Measurements from ENCODE around the gene HMOX1. TPM values are rescaled to one million over a fixed set of nuclear protein-coding genes. Genes with fewer than 3 reads are reported as not detected.
A peak's percentile ranks its signal among the peaks of the same experiment; 100 is the strongest.

Gene HMOX1
- total RNA-seq, 3 donors from 2014 or later: 11.5 to 38.6 (median 21.3) TPM

DNA sequence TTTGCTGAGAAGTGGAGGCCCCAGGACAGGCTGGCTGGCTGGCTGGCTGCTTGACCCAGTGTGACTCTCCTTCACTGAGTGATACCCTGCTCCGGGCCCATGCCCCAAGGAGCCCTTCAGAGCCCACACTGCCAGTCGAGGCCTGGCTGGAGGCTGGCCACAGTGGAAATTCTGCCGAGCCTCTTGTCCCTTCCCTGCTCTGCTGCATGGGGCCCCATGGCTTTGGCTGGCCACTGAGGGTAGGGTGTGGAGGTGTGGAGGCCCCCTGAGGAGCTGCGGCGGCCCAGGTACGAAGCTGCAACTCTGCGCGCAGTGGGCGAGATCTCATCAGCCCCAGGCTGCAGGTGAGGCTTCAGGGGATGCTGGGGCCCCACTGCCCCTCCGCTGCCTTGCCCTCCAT is 33.4 kb upstream of the HMOX1 start:
- no peak for TF ChIP-seq POLR2A (IDR thresholded peaks at IDR 0.05)
- TF ChIP-seq, protein P1, sequence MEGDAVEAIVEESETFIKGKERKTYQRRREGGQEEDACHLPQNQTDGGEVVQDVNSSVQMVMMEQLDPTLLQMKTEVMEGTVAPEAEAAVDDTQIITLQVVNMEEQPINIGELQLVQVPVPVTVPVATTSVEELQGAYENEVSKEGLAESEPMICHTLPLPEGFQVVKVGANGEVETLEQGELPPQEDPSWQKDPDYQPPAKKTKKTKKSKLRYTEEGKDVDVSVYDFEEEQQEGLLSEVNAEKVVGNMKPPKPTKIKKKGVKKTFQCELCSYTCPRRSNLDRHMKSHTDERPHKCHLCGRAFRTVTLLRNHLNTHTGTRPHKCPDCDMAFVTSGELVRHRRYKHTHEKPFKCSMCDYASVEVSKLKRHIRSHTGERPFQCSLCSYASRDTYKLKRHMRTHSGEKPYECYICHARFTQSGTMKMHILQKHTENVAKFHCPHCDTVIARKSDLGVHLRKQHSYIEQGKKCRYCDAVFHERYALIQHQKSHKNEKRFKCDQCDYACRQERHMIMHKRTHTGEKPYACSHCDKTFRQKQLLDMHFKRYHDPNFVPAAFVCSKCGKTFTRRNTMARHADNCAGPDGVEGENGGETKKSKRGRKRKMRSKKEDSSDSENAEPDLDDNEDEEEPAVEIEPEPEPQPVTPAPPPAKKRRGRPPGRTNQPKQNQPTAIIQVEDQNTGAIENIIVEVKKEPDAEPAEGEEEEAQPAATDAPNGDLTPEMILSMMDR (IDR thresholded peaks at IDR 0.05): no peak
- TF ChIP-seq POLR2AphosphoS5 (IDR thresholded peaks at IDR 0.05): no peak
- Histone ChIP-seq H3K4me3 (no peak overlapping the region), H3K36me3 (peaks cover under 1% of the 10 kb centered on the region), H3K4me1 (peaks cover 0 to 8% of the 10 kb centered on the region in 2 donors), H3K27ac (no peak overlapping the region), H3K9me3 (no peaks in the 10 kb centered on the region), H3K27me3 (no peaks in the 10 kb centered on the region)
- no peak for DNase-seq (ENCODE audit: low spot score in 2 of 2)
- intact Hi-C loops (cut with DNase I; ENCODE audit: low total_unique reads): loop anchor here (10.0 kb wide), 1 partner anchor 237 kb away; no protein-coding TSS in a partner anchor

DNA sequence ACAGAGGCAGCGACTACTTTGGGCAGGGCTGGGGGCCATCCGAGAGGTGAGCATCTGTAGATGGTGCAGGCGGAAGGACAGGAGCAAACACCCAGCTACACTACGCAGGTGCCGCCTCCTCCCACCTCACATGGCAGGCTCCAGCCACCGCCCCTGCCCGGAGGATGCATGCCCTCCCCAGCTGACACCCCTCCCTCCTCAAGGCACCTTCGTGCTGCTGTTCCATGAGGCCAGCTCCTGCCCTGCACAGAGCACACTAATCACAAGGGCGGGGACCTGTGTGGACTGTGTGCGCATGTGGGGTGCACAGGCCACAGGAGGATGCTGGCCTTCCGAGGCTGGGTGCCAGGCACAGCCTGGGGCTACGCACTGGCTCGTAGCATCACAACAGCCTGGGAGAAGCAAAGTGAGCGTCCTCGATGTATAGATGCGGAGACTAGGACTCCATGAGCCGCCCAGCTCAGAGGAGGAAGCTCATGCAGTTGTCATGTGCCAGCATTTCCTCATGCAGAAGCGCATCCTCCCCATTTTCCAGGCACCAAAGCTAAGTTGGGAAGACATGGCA is 32.8 kb upstream of the HMOX1 start:
- Histone ChIP-seq H3K4me3 (no peak overlapping the region), H3K4me1 (peaks cover 0 to 8% of the 10 kb centered on the region in 2 donors), H3K36me3 (no peaks in the 10 kb centered on the region), H3K27me3 (no peaks in the 10 kb centered on the region), H3K9me3 (no peaks in the 10 kb centered on the region), H3K27ac (no peak overlapping the region)
- DNase-seq (ENCODE audit: low spot score in 2 of 2): no peak
- TF ChIP-seq POLR2AphosphoS5 (IDR thresholded peaks at IDR 0.05) (no peak), POLR2A (IDR thresholded peaks at IDR 0.05) (no peak)
- intact Hi-C loops (cut with DNase I; ENCODE audit: low total_unique reads): loop anchor here (10.0 kb wide), 1 partner anchor 237 kb away; no protein-coding TSS in a partner anchor

DNA sequence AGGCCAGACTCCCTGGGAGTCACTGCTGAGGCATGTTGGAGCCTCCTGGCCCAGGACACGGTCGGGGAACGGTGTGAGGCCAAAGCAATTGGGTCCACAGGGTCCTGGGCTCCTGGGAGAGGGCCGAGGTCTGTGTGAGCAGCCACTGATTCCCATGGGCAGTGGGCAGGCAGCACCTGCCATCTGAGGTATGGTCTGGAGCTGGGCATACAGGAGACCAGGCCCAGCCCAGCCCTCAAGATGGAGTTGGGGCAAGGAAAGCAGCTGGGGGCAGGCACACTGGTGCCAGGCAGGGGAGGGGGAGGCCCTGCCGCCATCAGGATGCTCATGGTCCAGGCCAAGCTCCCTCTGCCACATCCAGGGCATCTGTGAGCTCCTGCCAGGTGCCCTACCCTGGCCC is 32.2 kb upstream of the HMOX1 start:
- no peaks in the 10 kb centered on the region for H3K9me3 ChIP-seq
- peaks cover 0 to 8% of the 10 kb centered on the region in 2 donors for H3K4me1 ChIP-seq
- TF ChIP-seq, protein P1 (IDR thresholded peaks at IDR 0.05): no peak
- TF ChIP-seq POLR2A (IDR thresholded peaks at IDR 0.05) (no peak), POLR2AphosphoS5 (IDR thresholded peaks at IDR 0.05) (no peak)
- intact Hi-C loops (cut with DNase I; ENCODE audit: low total_unique reads): loop anchor here (10.0 kb wide), 1 partner anchor 236 kb away; no protein-coding TSS in a partner anchor
- H3K36me3 ChIP-seq: no peaks in the 10 kb centered on the region
- H3K4me3 ChIP-seq: no peak overlapping the region
- no peaks in the 10 kb centered on the region for H3K27me3 ChIP-seq
- no peak overlapping the region for H3K27ac ChIP-seq
- no peak for DNase-seq (ENCODE audit: low spot score in 2 of 2)

DNA sequence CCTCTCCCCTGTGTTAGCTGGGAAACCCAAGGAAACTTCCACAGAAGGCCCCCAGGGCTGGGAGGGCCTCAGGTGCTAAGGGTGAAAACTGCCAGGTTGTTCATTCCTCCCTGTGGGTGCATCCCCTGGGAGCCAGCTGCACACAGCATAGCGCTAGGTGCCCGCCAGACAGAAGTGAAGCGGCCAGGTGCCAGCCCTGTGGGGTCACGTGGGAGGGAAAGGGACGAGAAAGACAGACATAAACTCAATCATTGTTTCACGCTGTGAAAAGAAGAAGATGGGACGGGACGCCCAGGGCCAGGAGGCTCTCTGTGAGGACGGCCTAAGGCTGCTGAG is 31.6 kb upstream of the HMOX1 start:
- no peak for TF ChIP-seq POLR2A (IDR thresholded peaks at IDR 0.05)
- TF ChIP-seq POLR2AphosphoS5 (IDR thresholded peaks at IDR 0.05): peak in 1 of 3 donors; percentile 14
- TF ChIP-seq, protein P1 (IDR thresholded peaks at IDR 0.05): no peak
- intact Hi-C loops (cut with DNase I; ENCODE audit: low total_unique reads): loop anchor here (10.0 kb wide), 1 partner anchor 235 kb away; no protein-coding TSS in a partner anchor
- no peaks in the 10 kb centered on the region for H3K9me3 ChIP-seq
- no peaks in the 10 kb centered on the region for H3K36me3 ChIP-seq
- H3K4me1 ChIP-seq: peaks cover 0 to 8% of the 10 kb centered on the region in 2 donors
- no peaks in the 10 kb centered on the region for H3K27me3 ChIP-seq
- DNase-seq (ENCODE audit: low spot score in 2 of 2): no peak
- H3K4me3 ChIP-seq: no peak overlapping the region
- H3K27ac ChIP-seq: peak overlapping the region; percentile 56 to 74

DNA sequence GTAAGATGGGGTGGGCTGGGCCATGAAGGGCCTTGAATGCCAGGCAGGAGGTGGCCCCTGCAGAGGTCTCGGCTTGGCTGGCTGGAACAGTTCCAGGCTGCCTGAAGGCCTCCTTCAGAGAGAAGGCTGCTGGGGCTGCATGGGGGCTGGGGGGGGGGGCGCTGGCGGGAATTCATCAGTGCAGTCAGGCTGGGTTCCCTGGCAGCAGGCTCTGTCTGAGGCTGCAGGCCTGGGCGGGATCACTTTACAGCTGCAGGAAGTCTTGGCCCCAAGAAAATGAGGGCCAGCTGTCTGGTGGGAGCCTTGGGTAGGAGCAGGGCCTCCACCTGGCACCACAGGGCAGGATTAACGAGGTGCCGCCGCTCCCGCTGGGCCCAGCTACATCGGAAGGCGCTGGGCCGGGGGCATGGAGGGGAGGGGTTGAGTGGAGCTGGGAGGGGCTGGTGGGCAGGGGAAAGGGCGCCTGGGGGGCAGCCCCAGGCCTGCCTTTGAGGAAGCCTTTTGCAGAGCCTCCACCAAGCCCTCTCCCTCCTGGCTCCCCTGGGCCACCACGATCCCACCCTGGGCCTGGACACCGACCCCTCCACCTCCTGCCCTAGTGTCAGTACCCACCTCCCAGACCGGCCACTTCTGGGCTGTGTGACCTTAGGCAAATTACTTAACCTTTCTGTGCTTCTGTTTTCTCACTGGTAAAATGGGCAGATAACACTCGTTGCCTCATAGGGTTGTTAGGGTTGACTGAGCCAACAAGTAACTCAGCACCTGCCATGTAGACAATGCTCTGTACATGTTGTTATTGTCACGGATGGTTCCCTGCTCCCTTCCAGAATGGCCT is 31.0 kb upstream of the HMOX1 start:
- no peaks in the 10 kb centered on the region for H3K27me3 ChIP-seq
- TF ChIP-seq POLR2AphosphoS5 (IDR thresholded peaks at IDR 0.05) (no peak), POLR2A (IDR thresholded peaks at IDR 0.05) (no peak)
- TF ChIP-seq, protein P1 (IDR thresholded peaks at IDR 0.05): no peak
- peaks cover 0 to 8% of the 10 kb centered on the region in 2 donors for H3K4me1 ChIP-seq
- peak overlapping the region; percentile 56 to 74 for H3K27ac ChIP-seq
- H3K9me3 ChIP-seq: no peaks in the 10 kb centered on the region
- intact Hi-C loops (cut with DNase I; ENCODE audit: low total_unique reads): loop anchor here (10.0 kb wide), 1 partner anchor 235 kb away; no protein-coding TSS in a partner anchor
- DNase-seq (ENCODE audit: low spot score in 2 of 2): no peak
- H3K36me3 ChIP-seq: no peaks in the 10 kb centered on the region
- H3K4me3 ChIP-seq: no peak overlapping the region

Measured in breast epithelium (tissue), 4 donors.